Activated naive CD4-positive, alpha-beta T cell treated with Interleukin-2 at 50 U/mL for 16 hours (primary cell): ENCODE results near the gene ASB1.
A peak's percentile ranks its signal among the peaks of the same experiment; 100 is the strongest.

ENCODE experiments used
- DNase-seq: peaks from one replicate; pipeline ENCODE4 v3.0.0-alpha.2; 2020

The ASB1 gene

GRCh38 chr2:238473523-238473922 is 46.8 kb downstream of the ASB1 start:
- no peak for DNase-seq

- DNase-seq, result no peak
Observed at GRCh38 chr2:238475034-238475433, 48.3 kb downstream of the ASB1 start.

GRCh38 chr2:238475566-238475965 is 48.8 kb downstream of the ASB1 start:
- DNase-seq, result no peak

- DNase-seq, result no peak
Observed at GRCh38 chr2:238476258-238476657, 49.5 kb downstream of the ASB1 start.

- no peak for DNase-seq
Observed at GRCh38 chr2:238478216-238478615, 51.5 kb downstream of the ASB1 start.

- DNase-seq, result no peak
Observed at GRCh38 chr2:238479847-238480246, 53.1 kb downstream of the ASB1 start.

GRCh38 chr2:238483021-238483420 is 56.3 kb downstream of the ASB1 start:
- no peak for DNase-seq

- no peak for DNase-seq
Observed at GRCh38 chr2:238483656-238484055, 56.9 kb downstream of the ASB1 start.

GRCh38 chr2:238484522-238485452 is 58.1 kb downstream of the ASB1 start:
- DNase-seq, result no peak

GRCh38 chr2:238486123-238486848 is 59.6 kb downstream of the ASB1 start:
- no peak for DNase-seq

- no peak for DNase-seq
Observed at GRCh38 chr2:238487134-238487533, 60.4 kb downstream of the ASB1 start.

GRCh38 chr2:238487652-238488346 is 61.1 kb downstream of the ASB1 start:
- no peak for DNase-seq

- no peak for DNase-seq
Observed at GRCh38 chr2:238488347-238488826, 61.7 kb downstream of the ASB1 start.

- DNase-seq, result no peak
Observed at GRCh38 chr2:238489431-238489830, 62.7 kb downstream of the ASB1 start.

- DNase-seq, result no peak
Observed at GRCh38 chr2:238489896-238490295, 63.2 kb downstream of the ASB1 start.

- no peak for DNase-seq
Observed at GRCh38 chr2:238492840-238493239, 66.1 kb downstream of the ASB1 start.

GRCh38 chr2:238493411-238493810 is 66.7 kb downstream of the ASB1 start:
- DNase-seq, result no peak

GRCh38 chr2:238493880-238494572 is 67.3 kb downstream of the ASB1 start:
- DNase-seq, result peak; percentile 11

GRCh38 chr2:238494573-238494961 is 67.8 kb downstream of the ASB1 start:
- peak; percentile 3 for DNase-seq

- no peak for DNase-seq
Observed at GRCh38 chr2:238495422-238495821, 68.7 kb downstream of the ASB1 start.

GRCh38 chr2:238496756-238497609 is 70.3 kb downstream of the ASB1 start:
- no peak for DNase-seq

- no peak for DNase-seq
Observed at GRCh38 chr2:238497610-238498005, 70.9 kb downstream of the ASB1 start.
